ENCODE results near the gene WDFY3.

GRCh38 chr4:84920617-84921016 lies 45.9 kb downstream of the WDFY3 start:
- TF ChIP-seq CTCF (IDR thresholded peaks at IDR 0.05) (no peak), POLR2A (IDR thresholded peaks at IDR 0.05) (no peak)

Data from Peyer's patch (tissue), 4 donors.